HEK293T (cell line): ENCODE measurements around the gene ZBTB11.

Experiments used
- BHLHE40 ChIP-seq: fragments of 450-650 bp; IDR thresholded peaks from 2 replicates; pipeline ENCODE4 v1.6.1; 2016; ENCODE audit warnings: mild to moderate bottlenecking, moderate library complexity, borderline replicate concordance
- FOXM1 ChIP-seq: fragments of 450-650 bp; IDR thresholded peaks from 2 replicates; pipeline ENCODE4 v1.6.1; 2017; ENCODE audit warnings: mild to moderate bottlenecking, borderline replicate concordance
- HDGF ChIP-seq: fragments of 450-650 bp; IDR thresholded peaks from 2 replicates; pipeline ENCODE4 v1.6.1; 2017; ENCODE audit warnings: antibody characterized with exemption, borderline replicate concordance
- LEF1 ChIP-seq: fragments of 450-650 bp; IDR thresholded peaks from 2 replicates; pipeline ENCODE4 v1.6.1; 2017; ENCODE audit warnings: mild to moderate bottlenecking, borderline replicate concordance
- SP1 ChIP-seq: fragments of 450-650 bp; IDR thresholded peaks from 2 replicates; pipeline ENCODE4 v1.6.1; 2017
- SUZ12 ChIP-seq: fragments of 450-650 bp; IDR thresholded peaks from 2 replicates; pipeline ENCODE4 v1.6.1; 2016; ENCODE audit warnings: mild to moderate bottlenecking
- TARDBP ChIP-seq: fragments of 450-650 bp; IDR thresholded peaks from 2 replicates; pipeline ENCODE4 v1.6.1; 2016

DNA sequence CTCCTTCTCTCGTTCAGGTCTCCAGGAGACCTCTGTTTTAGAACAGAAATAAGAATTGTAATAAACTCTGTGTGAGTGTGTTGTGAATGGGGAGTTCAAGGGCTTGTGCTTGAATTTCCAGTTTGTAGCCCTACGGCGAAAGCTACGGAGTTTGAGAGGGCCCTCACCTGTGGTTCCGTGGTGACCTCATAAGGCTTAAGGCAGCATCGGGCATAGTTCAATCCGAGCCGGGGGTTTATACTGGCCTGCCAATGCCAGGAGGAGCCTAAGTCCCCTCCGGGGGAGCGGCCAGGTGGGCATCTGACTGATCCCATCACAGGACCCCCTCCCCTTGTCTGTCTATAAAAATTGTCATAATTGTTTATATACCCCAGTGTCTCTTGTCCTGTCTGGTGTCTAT, 43.7 kb downstream of the ZBTB11 start:
- no peak for TF ChIP-seq FOXM1
- TF ChIP-seq BHLHE40, result no peak
- no peak for TF ChIP-seq HDGF
- TF ChIP-seq TARDBP, result no peak
- no peak for TF ChIP-seq SUZ12
- TF ChIP-seq SP1, result no peak
- no peak for TF ChIP-seq LEF1
